Body of pancreas (tissue), 4 donors: Measurements from ENCODE around the gene TAF11L10.

Experiments used
- POLR2A ChIP-seq, 3 donors: fragments of 450-650 bp; IDR thresholded peaks; one replicate each; pipeline ENCODE4 v1.6.1; 2016; ENCODE audit warnings: antibody characterized with exemption in 3 of 3, mild to moderate bottlenecking in 2 of 3
- TF ChIP-seq, protein P1 (sequence below), 7 experiments: fragments of 450-650 bp in 4 of 7; fragments of 200-600 bp in 3 of 7; sonication (generic) in 3 of 7; IDR thresholded peaks; one replicate each; pipeline ENCODE4 v1.5.1; 2016 to 2019; ENCODE audit warnings: antibody characterized with exemption in 7 of 7

- TF ChIP-seq POLR2A (IDR thresholded peaks at IDR 0.05): no peak
- TF ChIP-seq, protein P1, sequence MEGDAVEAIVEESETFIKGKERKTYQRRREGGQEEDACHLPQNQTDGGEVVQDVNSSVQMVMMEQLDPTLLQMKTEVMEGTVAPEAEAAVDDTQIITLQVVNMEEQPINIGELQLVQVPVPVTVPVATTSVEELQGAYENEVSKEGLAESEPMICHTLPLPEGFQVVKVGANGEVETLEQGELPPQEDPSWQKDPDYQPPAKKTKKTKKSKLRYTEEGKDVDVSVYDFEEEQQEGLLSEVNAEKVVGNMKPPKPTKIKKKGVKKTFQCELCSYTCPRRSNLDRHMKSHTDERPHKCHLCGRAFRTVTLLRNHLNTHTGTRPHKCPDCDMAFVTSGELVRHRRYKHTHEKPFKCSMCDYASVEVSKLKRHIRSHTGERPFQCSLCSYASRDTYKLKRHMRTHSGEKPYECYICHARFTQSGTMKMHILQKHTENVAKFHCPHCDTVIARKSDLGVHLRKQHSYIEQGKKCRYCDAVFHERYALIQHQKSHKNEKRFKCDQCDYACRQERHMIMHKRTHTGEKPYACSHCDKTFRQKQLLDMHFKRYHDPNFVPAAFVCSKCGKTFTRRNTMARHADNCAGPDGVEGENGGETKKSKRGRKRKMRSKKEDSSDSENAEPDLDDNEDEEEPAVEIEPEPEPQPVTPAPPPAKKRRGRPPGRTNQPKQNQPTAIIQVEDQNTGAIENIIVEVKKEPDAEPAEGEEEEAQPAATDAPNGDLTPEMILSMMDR (IDR thresholded peaks at IDR 0.05): no peak
Observed at GRCh38 chr5:17620627-17621026, 23.0 kb upstream of the TAF11L10 start.
